GM12892 (cell line): Measurements from ENCODE around the gene CNTNAP1.

Source experiments
- POLR2A ChIP-seq: IDR thresholded peaks from 2 replicates; pipeline ENCODE4 v1.6.1; 2011; ENCODE audit warnings: low read depth, low read length, control low read depth
- POLR2AphosphoS5 ChIP-seq: IDR thresholded peaks from 2 replicates; pipeline ENCODE4 v1.6.1; 2011; ENCODE audit warnings: low read depth, low read length, control low read depth

GRCh38 chr17:42660692-42661345 is 21.5 kb upstream of the CNTNAP1 start:
- TF ChIP-seq POLR2A: no peak
- no peak for TF ChIP-seq POLR2AphosphoS5
